GM18517 (cell line): Measurements from ENCODE around the gene DDC.

Experiments
- ATAC-seq: cut with Tn5 transposase; IDR thresholded peaks from one replicate; pipeline ENCODE4 v1.9.1; 2021; ENCODE audit warnings: mild to moderate bottlenecking, moderate library complexity; ENCODE audit not compliant: unreplicated experiment

Gene DDC

DNA sequence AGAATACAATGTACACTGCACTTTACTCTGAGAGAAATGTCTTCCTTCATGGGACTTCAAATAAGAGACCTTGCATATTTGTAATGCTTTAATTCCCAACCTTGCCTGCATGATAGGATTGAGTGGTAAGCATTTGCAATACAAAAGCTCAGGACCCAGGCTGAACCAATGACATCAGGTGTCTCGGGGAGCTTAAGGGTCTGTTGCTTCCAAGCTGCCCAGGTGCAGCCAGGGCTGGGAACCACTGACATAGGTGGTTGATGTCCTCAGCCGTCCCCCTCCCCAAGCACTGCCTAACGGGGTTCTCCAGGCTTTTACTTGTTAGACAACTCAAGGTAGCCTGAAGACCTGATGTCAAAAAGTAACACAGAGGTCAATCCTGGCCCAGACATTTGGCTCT, 144.2 kb downstream of the DDC start:
- ATAC-seq = no peak

DNA sequence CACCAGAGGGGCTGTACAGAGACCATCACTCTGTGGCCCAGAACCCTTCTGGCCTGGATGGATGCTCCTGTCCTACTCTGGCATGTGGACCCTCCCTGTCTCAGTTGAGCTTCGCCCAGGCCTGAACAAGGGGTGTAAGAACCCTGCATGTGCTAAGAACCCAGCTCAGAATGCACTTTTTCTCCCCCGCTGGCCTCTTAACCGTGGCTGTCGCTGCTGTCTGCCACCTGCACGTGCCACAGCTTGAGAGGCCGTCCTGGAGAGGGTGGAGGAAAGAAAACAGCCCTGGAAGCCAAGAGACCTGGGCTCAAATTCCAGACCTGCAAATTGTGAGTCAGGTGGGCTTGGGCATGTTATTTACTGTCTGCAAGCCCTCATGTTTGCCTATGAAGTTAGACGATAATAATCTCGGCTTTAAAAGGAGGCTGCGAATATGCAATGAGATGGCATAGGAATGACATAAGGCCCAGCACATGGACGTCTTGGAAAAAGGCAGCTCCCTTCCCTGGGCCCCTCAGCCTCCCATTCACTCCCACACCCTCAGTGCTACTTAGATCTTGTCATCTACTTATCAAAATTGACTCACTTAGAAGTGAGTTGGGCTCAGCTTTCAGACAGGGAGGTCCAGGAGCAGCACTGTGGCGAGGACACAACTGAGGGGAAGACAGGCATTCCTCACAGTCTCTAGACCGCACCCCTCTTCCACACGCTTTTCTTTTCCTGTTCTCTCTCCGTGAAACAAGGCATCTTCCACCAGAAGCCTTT, 146.5 kb downstream of the DDC start:
- no peak for ATAC-seq

- ATAC-seq = peak; percentile 88
Observed at GRCh38 chr7:50418086-50418515, 147.1 kb downstream of the DDC start.

- ATAC-seq = peak; percentile 76
Observed at GRCh38 chr7:50416527-50417182, 148.6 kb downstream of the DDC start.

- no peak for ATAC-seq
Observed at GRCh38 chr7:50415844-50416364, 149.3 kb downstream of the DDC start.

- ATAC-seq = no peak
Observed at GRCh38 chr7:50413561-50413960, 151.6 kb downstream of the DDC start.

DNA sequence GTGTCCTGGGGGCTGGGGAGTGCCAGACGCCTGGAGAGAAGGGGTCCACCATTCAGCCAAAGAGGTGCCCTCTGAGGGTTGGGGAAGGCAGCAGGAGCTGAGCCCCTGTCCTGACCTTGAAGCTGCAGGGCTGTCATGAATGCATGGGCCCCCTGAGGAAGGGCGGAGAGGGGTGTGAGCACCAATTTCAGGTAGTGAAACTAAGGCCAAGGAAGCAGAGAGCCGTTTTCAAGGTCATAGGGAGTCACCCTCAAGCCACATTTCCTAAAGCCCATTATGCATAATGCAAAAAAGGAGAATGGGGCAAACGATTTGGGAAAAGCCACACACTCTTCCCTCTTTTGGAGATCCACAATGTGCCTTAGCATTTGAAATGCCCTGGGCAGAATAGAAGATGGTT, 152.2 kb downstream of the DDC start:
- no peak for ATAC-seq

DNA sequence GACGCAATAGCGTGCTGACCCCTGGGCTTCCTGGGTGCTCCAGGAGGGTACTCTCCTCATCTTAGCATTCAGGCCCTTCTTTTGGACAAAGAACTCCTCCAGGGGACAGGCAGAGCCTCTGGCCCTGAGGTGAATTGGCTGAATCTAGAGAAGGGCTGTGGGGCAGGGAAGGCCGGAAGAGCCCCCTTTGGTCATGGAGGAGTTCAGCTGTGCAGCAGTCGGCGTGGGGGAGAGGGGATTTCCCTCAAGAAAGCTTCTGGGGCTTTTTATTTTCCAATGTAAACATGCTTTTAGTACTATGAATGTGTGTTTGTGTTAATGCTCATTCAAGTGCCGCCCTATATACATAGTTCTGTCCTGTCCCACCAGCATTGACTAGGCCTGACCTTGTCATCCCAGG, 153.9 kb downstream of the DDC start:
- no peak for ATAC-seq

DNA sequence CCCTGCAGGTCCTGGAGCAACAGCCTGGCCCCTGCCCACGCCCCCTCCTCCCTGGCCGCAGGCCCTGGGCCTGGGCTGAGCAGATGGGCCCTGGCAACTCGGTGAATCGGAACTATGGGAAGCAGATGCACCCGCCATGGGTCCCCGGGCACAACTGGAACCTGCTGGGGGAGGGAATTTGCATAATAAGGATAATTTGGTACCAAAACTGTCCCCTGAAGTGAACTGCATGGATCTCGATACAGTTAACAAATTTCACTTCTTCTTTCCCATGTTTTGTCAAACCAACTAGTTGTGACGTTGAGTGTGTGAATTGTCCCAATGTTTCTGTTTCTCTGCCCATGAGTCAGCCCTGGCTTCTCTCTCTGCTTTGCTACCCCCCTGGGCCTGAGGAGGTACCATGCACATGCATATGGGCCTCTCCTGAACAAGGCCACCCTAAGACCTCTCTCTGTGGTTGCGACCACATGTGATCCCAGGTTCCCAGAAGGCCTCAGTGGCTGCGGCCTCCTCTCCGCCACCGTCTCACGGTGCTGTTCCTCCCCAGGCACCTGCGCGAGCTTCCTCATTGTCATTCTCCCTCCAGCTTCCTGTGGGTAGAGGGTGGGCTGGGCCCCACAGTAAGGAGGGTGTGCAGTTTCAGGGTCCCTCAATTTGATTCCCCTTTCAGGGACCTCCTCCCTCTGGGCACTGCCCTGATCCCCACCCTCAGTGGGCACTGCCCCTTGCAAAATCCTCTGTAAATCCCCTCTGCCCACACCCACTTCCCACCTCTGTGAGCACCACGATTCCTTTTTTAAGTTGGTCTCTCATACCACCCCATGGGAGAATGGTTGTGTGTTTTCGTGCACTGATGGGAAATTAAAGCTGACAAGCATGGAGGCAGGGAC, 155.1 kb downstream of the DDC start:
- ATAC-seq = peak; percentile 55
